GM21360 (cell line): ENCODE results near the gene SNN.
A peak's percentile ranks its signal among the peaks of the same experiment; 100 is the strongest.

Experiments
- ATAC-seq: cut with Tn5 transposase; IDR thresholded peaks from one replicate; pipeline ENCODE4 v1.9.1; 2021; ENCODE audit warnings: mild to moderate bottlenecking, moderate library complexity; ENCODE audit not compliant: unreplicated experiment

SNN gene

GRCh38 chr16:11677959-11678881 is 10.0 kb downstream of the SNN start:
- no peak for ATAC-seq

GRCh38 chr16:11679250-11679649 is 11.0 kb downstream of the SNN start:
- no peak for ATAC-seq

GRCh38 chr16:11679941-11680911 is 12.0 kb downstream of the SNN start:
- no peak for ATAC-seq

GRCh38 chr16:11681556-11681955 is 13.3 kb downstream of the SNN start:
- no peak for ATAC-seq

GRCh38 chr16:11681976-11682654 is 13.9 kb downstream of the SNN start:
- ATAC-seq, result no peak

GRCh38 chr16:11682655-11683096 is 14.4 kb downstream of the SNN start:
- no peak for ATAC-seq

GRCh38 chr16:11683145-11683544 is 14.9 kb downstream of the SNN start:
- no peak for ATAC-seq

- ATAC-seq, result no peak
Observed at GRCh38 chr16:11684231-11685025, 16.2 kb downstream of the SNN start.

- ATAC-seq, result no peak
Observed at GRCh38 chr16:11685844-11686618, 17.8 kb downstream of the SNN start.

GRCh38 chr16:11686713-11687380 is 18.6 kb downstream of the SNN start:
- no peak for ATAC-seq

- ATAC-seq, result no peak
Observed at GRCh38 chr16:11687601-11688519, 19.6 kb downstream of the SNN start.

GRCh38 chr16:11688520-11688886 is 20.2 kb downstream of the SNN start:
- ATAC-seq, result no peak

- ATAC-seq, result peak; percentile 71
Observed at GRCh38 chr16:11689031-11689840, 21.0 kb downstream of the SNN start.

GRCh38 chr16:11691235-11691634 is 23.0 kb downstream of the SNN start:
- no peak for ATAC-seq

- ATAC-seq, result no peak
Observed at GRCh38 chr16:11691771-11692170, 23.5 kb downstream of the SNN start.

- no peak for ATAC-seq
Observed at GRCh38 chr16:11692171-11692570, 23.9 kb downstream of the SNN start.

GRCh38 chr16:11692651-11693050 is 24.4 kb downstream of the SNN start:
- no peak for ATAC-seq
